Choroid plexus epithelial cell (primary cell): ENCODE results near the gene SPON2.

Experiments used
- DNase-seq: peaks from one replicate; pipeline ENCODE4 v3.0.0-alpha.2; 2010; ENCODE audit warnings: low read depth
- H3K4me3 ChIP-seq: 2 replicates; pipeline ENCODE4 v1.5.1; 2011; ENCODE audit warnings: low read depth, mild to moderate bottlenecking, control low read depth, low read length, moderate library complexity
- CTCF ChIP-seq: conservative IDR thresholded peaks from 2 replicates; pipeline ENCODE4 v1.5.1; 2011; ENCODE audit warnings: low read depth, mild to moderate bottlenecking, control low read depth, inconsistent platforms, low read length, moderate library complexity

SPON2 gene

GRCh38 chr4:1171311-1172227 lies 814 bp downstream of the SPON2 start:
- H3K4me3 ChIP-seq: peak overlapping the region; percentile 78
- peak; percentile 3 for TF ChIP-seq CTCF
- DNase-seq: peak; percentile 57

GRCh38 chr4:1170976-1171310 lies 1.4 kb downstream of the SPON2 start:
- no peak for TF ChIP-seq CTCF
- DNase-seq: no peak
- H3K4me3 ChIP-seq: peak overlapping the region; percentile 78

- H3K4me3 ChIP-seq: peak overlapping the region; percentile 78
- no peak for DNase-seq
- no peak for TF ChIP-seq CTCF
Measured at GRCh38 chr4:1170156-1170975, 2.0 kb downstream of the SPON2 start.

GRCh38 chr4:1169691-1170096 lies 2.7 kb downstream of the SPON2 start:
- no peak for DNase-seq
- H3K4me3 ChIP-seq: peak overlapping the region; percentile 78
- TF ChIP-seq CTCF: no peak

GRCh38 chr4:1169171-1169671 lies 3.2 kb downstream of the SPON2 start:
- no peak for TF ChIP-seq CTCF
- no peak for DNase-seq
- H3K4me3 ChIP-seq: peak overlapping the region; percentile 21

- no peak for TF ChIP-seq CTCF
- DNase-seq: no peak
- H3K4me3 ChIP-seq: peak overlapping the region; percentile 54
Measured at GRCh38 chr4:1168191-1169101, 3.9 kb downstream of the SPON2 start.
